ENCODE results near the gene GGA3. TPM values are rescaled to one million over a fixed set of nuclear protein-coding genes. Genes with fewer than 3 reads are reported as not detected.

The GGA3 gene
- total and polyA plus RNA-seq, 10 of the 15 experiments (the other 5 are each of a cell fraction or from before 2014, with no cell fraction given) = 7.0 to 57.5 (median 34.0) TPM

DNA sequence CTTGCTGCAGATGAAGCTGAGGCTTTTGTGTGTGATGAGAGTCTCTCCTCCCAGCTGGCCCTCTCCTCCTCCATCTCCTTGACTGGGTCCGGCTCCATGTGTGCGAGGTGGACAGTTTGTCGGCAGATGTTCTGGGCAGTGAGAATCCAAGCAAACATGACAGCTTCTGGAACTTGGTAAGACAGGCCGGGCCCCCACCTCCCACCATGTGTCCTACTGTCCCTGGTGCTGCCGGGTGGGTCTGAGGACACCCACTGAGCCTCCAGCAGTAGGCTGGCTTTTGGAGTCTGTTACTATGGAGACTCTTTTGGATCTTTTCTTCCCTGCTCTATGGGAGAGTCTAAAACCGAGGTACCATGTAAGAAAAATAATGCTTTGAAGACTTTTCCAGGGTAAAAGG, 43.3 kb downstream of the GGA3 start:
- DNase-seq (ENCODE audit: low read depth, low spot score) = no peak
- no peak overlapping the region for H2AFZ ChIP-seq (ENCODE audit: control insufficient read depth, low read depth, low read length)
- intact Hi-C loops (cut with micrococcal nuclease; ENCODE audit: unreplicated experiment) (no loop called here), in situ Hi-C loops (cut with MboI) (no loop called here)
- SMC1A ChIA-PET (ENCODE audit: uncharacterized antibody, unreplicated experiment) = interaction anchor here (0.8 to 1.0 kb wide), 2 partner anchors 17 to 42 kb away, joined by 3 read pairs; no protein-coding TSS in a partner anchor
- H3K4me3 ChIP-seq = no peak overlapping the region
- ATAC-seq = no peak
- no peaks in the 10 kb centered on the region for H4K20me1 ChIP-seq (ENCODE audit: control insufficient read depth, insufficient read depth)
- POLR2A ChIA-PET = interaction anchor here (0.6 kb wide), 1 partner anchor 33 kb away, joined by 4 read pairs; no protein-coding TSS in a partner anchor
- no peak overlapping the region for H3K4me2 ChIP-seq (ENCODE audit: control insufficient read depth, insufficient read depth)
- no peaks in the 10 kb centered on the region for H3K79me2 ChIP-seq (ENCODE audit: control insufficient read depth, insufficient read depth, low read length)
- H3K4me1 ChIP-seq (ENCODE audit: control insufficient read depth, insufficient read depth, low read length) = no peaks in the 10 kb centered on the region
- H3K9me3 ChIP-seq (replicated peaks; ENCODE audit: control insufficient read depth, insufficient read depth, low read length) = no peaks in the 10 kb centered on the region
- no TSS peak for BruUV-seq (replicated peaks)
- TF ChIP-seq SREBF1 (IDR thresholded peaks at IDR 0.05; ENCODE audit: low read length) (no peak), POLR2A (IDR thresholded peaks at IDR 0.05; ENCODE audit: low read depth, low read length) (no peak), MTA2 (IDR thresholded peaks at IDR 0.05; ENCODE audit: low read depth) (no peak), ASH2L (IDR thresholded peaks at IDR 0.05; ENCODE audit: borderline replicate concordance, low read depth) (no peak), SUPT20H (IDR thresholded peaks at IDR 0.05; ENCODE audit: borderline replicate concordance, control insufficient read depth, low read depth, low read length) (no peak), HDAC6 (IDR thresholded peaks at IDR 0.05; ENCODE audit: unreplicated experiment) (no peak), TAF1 (IDR thresholded peaks at IDR 0.05; ENCODE audit: borderline replicate concordance, low read depth, low read length) (no peak), RCOR1 (conservative IDR thresholded peaks at IDR 0.05; ENCODE audit: low read depth, low read length) (no peak)
- TF ChIP-seq, protein P1, sequence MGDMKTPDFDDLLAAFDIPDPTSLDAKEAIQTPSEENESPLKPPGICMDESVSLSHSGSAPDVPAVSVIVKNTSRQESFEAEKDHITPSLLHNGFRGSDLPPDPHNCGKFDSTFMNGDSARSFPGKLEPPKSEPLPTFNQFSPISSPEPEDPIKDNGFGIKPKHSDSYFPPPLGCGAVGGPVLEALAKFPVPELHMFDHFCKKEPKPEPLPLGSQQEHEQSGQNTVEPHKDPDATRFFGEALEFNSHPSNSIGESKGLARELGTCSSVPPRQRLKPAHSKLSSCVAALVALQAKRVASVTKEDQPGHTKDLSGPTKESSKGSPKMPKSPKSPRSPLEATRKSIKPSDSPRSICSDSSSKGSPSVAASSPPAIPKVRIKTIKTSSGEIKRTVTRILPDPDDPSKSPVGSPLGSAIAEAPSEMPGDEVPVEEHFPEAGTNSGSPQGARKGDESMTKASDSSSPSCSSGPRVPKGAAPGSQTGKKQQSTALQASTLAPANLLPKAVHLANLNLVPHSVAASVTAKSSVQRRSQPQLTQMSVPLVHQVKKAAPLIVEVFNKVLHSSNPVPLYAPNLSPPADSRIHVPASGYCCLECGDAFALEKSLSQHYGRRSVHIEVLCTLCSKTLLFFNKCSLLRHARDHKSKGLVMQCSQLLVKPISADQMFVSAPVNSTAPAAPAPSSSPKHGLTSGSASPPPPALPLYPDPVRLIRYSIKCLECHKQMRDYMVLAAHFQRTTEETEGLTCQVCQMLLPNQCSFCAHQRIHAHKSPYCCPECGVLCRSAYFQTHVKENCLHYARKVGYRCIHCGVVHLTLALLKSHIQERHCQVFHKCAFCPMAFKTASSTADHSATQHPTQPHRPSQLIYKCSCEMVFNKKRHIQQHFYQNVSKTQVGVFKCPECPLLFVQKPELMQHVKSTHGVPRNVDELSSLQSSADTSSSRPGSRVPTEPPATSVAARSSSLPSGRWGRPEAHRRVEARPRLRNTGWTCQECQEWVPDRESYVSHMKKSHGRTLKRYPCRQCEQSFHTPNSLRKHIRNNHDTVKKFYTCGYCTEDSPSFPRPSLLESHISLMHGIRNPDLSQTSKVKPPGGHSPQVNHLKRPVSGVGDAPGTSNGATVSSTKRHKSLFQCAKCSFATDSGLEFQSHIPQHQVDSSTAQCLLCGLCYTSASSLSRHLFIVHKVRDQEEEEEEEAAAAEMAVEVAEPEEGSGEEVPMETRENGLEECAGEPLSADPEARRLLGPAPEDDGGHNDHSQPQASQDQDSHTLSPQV (IDR thresholded peaks at IDR 0.05) = no peak
- TF ChIP-seq, protein P2, sequence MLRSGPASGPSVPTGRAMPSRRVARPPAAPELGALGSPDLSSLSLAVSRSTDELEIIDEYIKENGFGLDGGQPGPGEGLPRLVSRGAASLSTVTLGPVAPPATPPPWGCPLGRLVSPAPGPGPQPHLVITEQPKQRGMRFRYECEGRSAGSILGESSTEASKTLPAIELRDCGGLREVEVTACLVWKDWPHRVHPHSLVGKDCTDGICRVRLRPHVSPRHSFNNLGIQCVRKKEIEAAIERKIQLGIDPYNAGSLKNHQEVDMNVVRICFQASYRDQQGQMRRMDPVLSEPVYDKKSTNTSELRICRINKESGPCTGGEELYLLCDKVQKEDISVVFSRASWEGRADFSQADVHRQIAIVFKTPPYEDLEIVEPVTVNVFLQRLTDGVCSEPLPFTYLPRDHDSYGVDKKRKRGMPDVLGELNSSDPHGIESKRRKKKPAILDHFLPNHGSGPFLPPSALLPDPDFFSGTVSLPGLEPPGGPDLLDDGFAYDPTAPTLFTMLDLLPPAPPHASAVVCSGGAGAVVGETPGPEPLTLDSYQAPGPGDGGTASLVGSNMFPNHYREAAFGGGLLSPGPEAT (IDR thresholded peaks at IDR 0.05; ENCODE audit: low read depth) = no peak
- TF ChIP-seq, protein P3, sequence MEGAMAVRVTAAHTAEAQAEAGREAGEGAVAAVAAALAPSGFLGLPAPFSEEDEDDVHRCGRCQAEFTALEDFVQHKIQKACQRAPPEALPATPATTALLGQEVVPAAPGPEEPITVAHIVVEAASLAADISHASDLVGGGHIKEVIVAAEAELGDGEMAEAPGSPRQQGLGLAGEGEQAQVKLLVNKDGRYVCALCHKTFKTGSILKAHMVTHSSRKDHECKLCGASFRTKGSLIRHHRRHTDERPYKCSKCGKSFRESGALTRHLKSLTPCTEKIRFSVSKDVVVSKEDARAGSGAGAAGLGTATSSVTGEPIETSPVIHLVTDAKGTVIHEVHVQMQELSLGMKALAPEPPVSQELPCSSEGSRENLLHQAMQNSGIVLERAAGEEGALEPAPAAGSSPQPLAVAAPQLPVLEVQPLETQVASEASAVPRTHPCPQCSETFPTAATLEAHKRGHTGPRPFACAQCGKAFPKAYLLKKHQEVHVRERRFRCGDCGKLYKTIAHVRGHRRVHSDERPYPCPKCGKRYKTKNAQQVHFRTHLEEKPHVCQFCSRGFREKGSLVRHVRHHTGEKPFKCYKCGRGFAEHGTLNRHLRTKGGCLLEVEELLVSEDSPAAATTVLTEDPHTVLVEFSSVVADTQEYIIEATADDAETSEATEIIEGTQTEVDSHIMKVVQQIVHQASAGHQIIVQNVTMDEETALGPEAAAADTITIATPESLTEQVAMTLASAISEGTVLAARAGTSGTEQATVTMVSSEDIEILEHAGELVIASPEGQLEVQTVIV (IDR thresholded peaks at IDR 0.05; ENCODE audit: borderline replicate concordance, partially characterized antibody) = no peak
- CTCF ChIA-PET = interaction anchor here (1.3 to 2.0 kb wide), 3 partner anchors 16 to 104 kb away, joined by 3 to 6 read pairs (median 3); no protein-coding TSS in a partner anchor
- RAD21 ChIA-PET (ENCODE audit: unreplicated experiment) = no interaction called here
- 97% methylated on average over 6 of the region's 6 CpGs for WGBS (ENCODE audit: insufficient coverage, insufficient replicate concordance, low lambda C conversion rate, missing lambda C conversion rate)
- no peak for FAIRE-seq
- no peaks in the 10 kb centered on the region for H3K27me3 ChIP-seq (replicated peaks in 1 of 2; ENCODE audit: control insufficient read depth in 2 of 2, insufficient read depth in 2 of 2, low read length in 1 of 2)
- no peak overlapping the region for H3K9ac ChIP-seq (ENCODE audit: control insufficient read depth, insufficient read depth, low read length)
- no peak overlapping the region for H3K27ac ChIP-seq (ENCODE audit: control insufficient read depth, insufficient read depth)
- peaks cover 11 to 23% of the 10 kb centered on the region in 2 experiments for H3K36me3 ChIP-seq (ENCODE audit: control insufficient read depth in 2 of 2, insufficient read depth in 2 of 2, low read length in 1 of 2)

All from GM12878 (cell line).